ENCODE data around the gene KLHL29. TPM values are rescaled to one million over a fixed set of nuclear protein-coding genes. Genes with fewer than 3 reads are reported as not detected.

The KLHL29 gene
- total and polyA plus RNA-seq, 2 donors = 1.4 to 2.9 TPM

DNA sequence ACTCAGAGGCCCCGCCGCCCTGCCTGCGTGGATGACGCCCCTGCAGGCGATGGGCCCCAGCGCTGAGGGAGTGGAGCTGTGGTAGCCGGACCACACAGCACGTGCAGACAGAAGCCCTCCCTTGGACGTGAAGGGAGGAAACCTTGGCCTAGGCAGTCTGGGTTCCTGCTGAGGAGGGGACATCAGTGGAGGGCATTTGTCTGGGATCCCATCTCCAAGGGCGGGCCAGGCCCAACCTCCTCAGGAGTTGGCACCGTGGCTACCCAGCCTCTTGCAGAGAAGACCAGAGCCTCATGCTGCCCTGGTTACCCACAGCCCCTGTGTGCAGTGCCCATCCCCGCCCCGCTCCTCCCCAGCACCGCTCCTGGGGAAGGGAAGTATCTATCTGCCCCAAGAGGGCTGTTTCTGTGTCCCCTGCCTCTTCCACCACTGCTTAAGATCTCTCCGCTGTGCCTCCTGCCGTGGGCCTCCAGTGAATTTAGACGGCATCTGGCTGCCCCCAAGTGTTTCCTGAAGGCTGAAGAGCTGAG lies 241.8 kb downstream of the KLHL29 start:
- peaks cover 0 to 7% of the 10 kb centered on the region in 2 donors for H3K9me3 ChIP-seq (ENCODE audit: control insufficient read depth in 2 of 2, insufficient read depth in 1 of 2, low read length in 1 of 2)
- 90% methylated on average over 17 of the region's 17 CpGs for WGBS
- peaks cover 0 to 9% of the 10 kb centered on the region in 2 donors for H3K4me1 ChIP-seq (ENCODE audit: control insufficient read depth in 2 of 2, insufficient read depth in 2 of 2, low read length in 2 of 2)
- no peak overlapping the region for H3K27ac ChIP-seq (ENCODE audit: low read depth in 1 of 2, low read length in 1 of 2)
- DNase-seq (ENCODE audit: low read depth in 6 of 9, low spot score in 9 of 9) = no peak
- no peaks in the 10 kb centered on the region for H3K36me3 ChIP-seq (ENCODE audit: control insufficient read depth in 2 of 2, insufficient read depth in 2 of 2, low read length in 1 of 2)
- peaks cover 0 to 12% of the 10 kb centered on the region in 2 donors for H3K27me3 ChIP-seq (ENCODE audit: control insufficient read depth in 2 of 2, insufficient read depth in 1 of 2, low read length in 1 of 2)
- H3K4me3 ChIP-seq (ENCODE audit: low read length in 2 of 2) = no peak overlapping the region

DNA sequence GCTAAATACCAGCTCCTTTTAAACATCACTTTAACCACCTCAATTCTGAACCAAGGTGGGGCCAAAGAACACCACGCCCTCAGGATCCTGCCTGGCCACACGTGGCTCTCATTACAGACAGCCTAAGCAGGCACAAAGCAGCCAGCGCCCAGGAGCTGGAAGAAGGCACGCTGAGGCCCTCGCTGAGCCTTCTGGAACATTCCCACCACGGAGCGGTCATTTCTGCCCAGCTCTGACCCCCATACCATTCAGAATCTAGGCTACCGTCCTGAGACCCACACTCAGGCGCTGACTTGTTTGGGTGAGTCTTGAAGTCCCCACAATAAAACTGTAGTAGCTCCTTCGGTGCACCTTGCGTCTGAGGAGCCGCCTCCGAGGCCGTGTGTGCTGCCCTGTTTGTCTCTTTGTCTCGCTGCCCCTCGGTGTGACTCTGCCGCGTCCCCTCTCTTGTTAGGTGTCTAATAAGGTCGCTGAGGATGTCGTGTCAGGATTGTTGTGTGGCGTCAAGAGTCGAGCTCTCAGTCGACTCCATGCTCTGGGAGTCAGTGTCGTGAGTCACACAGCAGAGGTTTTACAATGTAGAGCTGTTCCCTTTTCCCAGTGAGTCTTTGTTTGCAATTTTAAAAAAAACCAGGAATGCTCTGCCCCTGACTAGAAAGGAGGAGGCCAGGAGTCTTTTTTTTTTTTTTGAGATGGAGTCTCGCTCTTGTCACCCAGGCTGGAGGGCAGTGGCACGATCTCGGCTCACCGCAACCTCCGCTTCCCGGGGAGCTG lies 242.4 kb downstream of the KLHL29 start:
- H3K36me3 ChIP-seq (ENCODE audit: control insufficient read depth in 2 of 2, insufficient read depth in 2 of 2, low read length in 1 of 2) = no peaks in the 10 kb centered on the region
- no peak for DNase-seq (ENCODE audit: low read depth in 6 of 9, low spot score in 9 of 9)
- H3K27me3 ChIP-seq (ENCODE audit: control insufficient read depth in 2 of 2, insufficient read depth in 1 of 2, low read length in 1 of 2) = peaks cover 0 to 12% of the 10 kb centered on the region in 2 donors
- peaks cover 0 to 7% of the 10 kb centered on the region in 2 donors for H3K9me3 ChIP-seq (ENCODE audit: control insufficient read depth in 2 of 2, insufficient read depth in 1 of 2, low read length in 1 of 2)
- 86% methylated on average over 30 of the region's 30 CpGs for WGBS
- no peak overlapping the region for H3K27ac ChIP-seq (ENCODE audit: low read depth in 1 of 2, low read length in 1 of 2)
- peaks cover 0 to 9% of the 10 kb centered on the region in 2 donors for H3K4me1 ChIP-seq (ENCODE audit: control insufficient read depth in 2 of 2, insufficient read depth in 2 of 2, low read length in 2 of 2)
- no peak overlapping the region for H3K4me3 ChIP-seq (ENCODE audit: low read length in 2 of 2)

- Histone ChIP-seq H3K4me1 (ENCODE audit: control insufficient read depth in 2 of 2, insufficient read depth in 2 of 2, low read length in 2 of 2) (peaks cover 0 to 9% of the 10 kb centered on the region in 2 donors), H3K36me3 (ENCODE audit: control insufficient read depth in 2 of 2, insufficient read depth in 2 of 2, low read length in 1 of 2) (no peaks in the 10 kb centered on the region), H3K27ac (ENCODE audit: low read depth in 1 of 2, low read length in 1 of 2) (no peak overlapping the region), H3K9me3 (ENCODE audit: control insufficient read depth in 2 of 2, insufficient read depth in 1 of 2, low read length in 1 of 2) (peaks cover 0 to 4% of the 10 kb centered on the region in 2 donors), H3K4me3 (ENCODE audit: low read length in 2 of 2) (no peak overlapping the region), H3K27me3 (ENCODE audit: control insufficient read depth in 2 of 2, insufficient read depth in 1 of 2, low read length in 1 of 2) (peaks cover 0 to 12% of the 10 kb centered on the region in 2 donors)
- 78% methylated on average over 28 of the region's 28 CpGs for WGBS
- peak in 1 of 9 donors; percentile 5 for DNase-seq (ENCODE audit: low read depth in 6 of 9, low spot score in 9 of 9)
Measured at GRCh38 chr2:23628926-23629771, 244.2 kb downstream of the KLHL29 start.

GRCh38 chr2:23629772-23630480 lies 244.9 kb downstream of the KLHL29 start:
- no peak for DNase-seq (ENCODE audit: low read depth in 6 of 9, low spot score in 9 of 9)
- Histone ChIP-seq H3K36me3 (ENCODE audit: control insufficient read depth in 2 of 2, insufficient read depth in 2 of 2, low read length in 1 of 2) (no peaks in the 10 kb centered on the region), H3K4me1 (ENCODE audit: control insufficient read depth in 2 of 2, insufficient read depth in 2 of 2, low read length in 2 of 2) (peaks cover 0 to 9% of the 10 kb centered on the region in 2 donors), H3K27me3 (ENCODE audit: control insufficient read depth in 2 of 2, insufficient read depth in 1 of 2, low read length in 1 of 2) (peaks cover 0 to 12% of the 10 kb centered on the region in 2 donors), H3K27ac (ENCODE audit: low read depth in 1 of 2, low read length in 1 of 2) (peak overlapping the region in 1 of 2 donors; percentile 17), H3K4me3 (ENCODE audit: low read length in 2 of 2) (no peak overlapping the region), H3K9me3 (ENCODE audit: control insufficient read depth in 2 of 2, insufficient read depth in 1 of 2, low read length in 1 of 2) (no peaks in the 10 kb centered on the region)
- 90% methylated on average over 16 of the region's 16 CpGs for WGBS

DNA sequence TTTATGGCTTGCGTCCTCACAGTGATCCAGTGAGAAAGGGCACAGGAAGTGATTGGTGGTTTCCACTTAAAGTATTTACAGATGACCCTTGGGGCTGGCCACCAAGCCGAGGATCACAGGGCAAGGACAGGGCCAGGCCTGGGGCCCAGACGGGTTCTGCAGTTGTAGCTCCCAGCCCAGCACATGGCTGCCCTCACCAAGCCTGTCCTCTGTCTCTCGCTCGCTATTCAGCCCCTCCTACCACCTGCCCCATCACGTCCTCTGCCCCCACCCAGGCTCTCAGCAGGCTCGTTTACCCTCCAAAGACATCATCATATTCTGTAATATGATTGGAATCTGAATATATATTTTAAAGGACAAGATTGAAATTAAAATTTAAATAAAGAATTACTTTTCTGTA lies 246.0 kb downstream of the KLHL29 start:
- WGBS = 96% methylated on average over 7 of the region's 7 CpGs

GRCh38 chr2:23631389-23631788 lies 246.4 kb downstream of the KLHL29 start:
- 91% methylated on average over 11 of the region's 11 CpGs for WGBS
- H3K9me3 ChIP-seq (ENCODE audit: control insufficient read depth in 2 of 2, insufficient read depth in 1 of 2, low read length in 1 of 2) = no peaks in the 10 kb centered on the region
- no peaks in the 10 kb centered on the region for H3K36me3 ChIP-seq (ENCODE audit: control insufficient read depth in 2 of 2, insufficient read depth in 2 of 2, low read length in 1 of 2)
- H3K27me3 ChIP-seq (ENCODE audit: control insufficient read depth in 2 of 2, insufficient read depth in 1 of 2, low read length in 1 of 2) = peaks cover 0 to 12% of the 10 kb centered on the region in 2 donors
- no peak for DNase-seq (ENCODE audit: low read depth in 6 of 9, low spot score in 9 of 9)
- H3K4me1 ChIP-seq (ENCODE audit: control insufficient read depth in 2 of 2, insufficient read depth in 2 of 2, low read length in 2 of 2) = peaks cover 0 to 9% of the 10 kb centered on the region in 2 donors
- H3K27ac ChIP-seq (ENCODE audit: low read depth in 1 of 2, low read length in 1 of 2) = no peak overlapping the region
- H3K4me3 ChIP-seq (ENCODE audit: low read length in 2 of 2) = no peak overlapping the region

More for the DNA sequence above, 246.0 kb downstream of the KLHL29 start:
- DNase-seq (ENCODE audit: low read depth in 6 of 9, low spot score in 9 of 9) = no peak
- no peak overlapping the region for H3K4me3 ChIP-seq (ENCODE audit: low read length in 2 of 2)
- no peaks in the 10 kb centered on the region for H3K36me3 ChIP-seq (ENCODE audit: control insufficient read depth in 2 of 2, insufficient read depth in 2 of 2, low read length in 1 of 2)
- H3K27ac ChIP-seq (ENCODE audit: low read depth in 1 of 2, low read length in 1 of 2) = no peak overlapping the region
- H3K9me3 ChIP-seq (ENCODE audit: control insufficient read depth in 2 of 2, insufficient read depth in 1 of 2, low read length in 1 of 2) = no peaks in the 10 kb centered on the region
- H3K27me3 ChIP-seq (ENCODE audit: control insufficient read depth in 2 of 2, insufficient read depth in 1 of 2, low read length in 1 of 2) = peaks cover 0 to 12% of the 10 kb centered on the region in 2 donors
- peaks cover 0 to 9% of the 10 kb centered on the region in 2 donors for H3K4me1 ChIP-seq (ENCODE audit: control insufficient read depth in 2 of 2, insufficient read depth in 2 of 2, low read length in 2 of 2)

DNA sequence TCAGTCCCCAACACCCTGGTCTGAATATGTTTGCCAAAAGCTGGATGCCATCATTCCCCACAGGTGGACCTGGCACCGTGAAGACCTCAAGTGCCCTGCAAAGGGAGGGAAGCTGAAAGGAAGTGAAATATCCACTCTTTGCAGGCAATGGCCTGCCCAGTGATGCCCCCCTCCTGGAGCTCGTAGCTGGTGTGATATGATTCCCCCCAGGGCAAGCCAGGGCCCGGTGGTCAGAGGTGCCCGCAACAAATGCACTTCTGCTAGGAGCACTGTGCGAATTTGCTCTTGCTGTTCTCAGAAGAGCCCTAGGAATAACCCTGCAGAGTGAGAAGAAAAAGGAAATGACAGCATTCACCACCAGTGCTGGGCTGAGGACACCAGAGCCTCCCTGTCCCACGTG lies 247.4 kb downstream of the KLHL29 start:
- 65% methylated on average over 6 of the region's 6 CpGs for WGBS
- Histone ChIP-seq H3K4me3 (ENCODE audit: low read length in 2 of 2) (no peak overlapping the region), H3K27me3 (ENCODE audit: control insufficient read depth in 2 of 2, insufficient read depth in 1 of 2, low read length in 1 of 2) (peaks cover 0 to 15% of the 10 kb centered on the region in 2 donors), H3K9me3 (ENCODE audit: control insufficient read depth in 2 of 2, insufficient read depth in 1 of 2, low read length in 1 of 2) (no peaks in the 10 kb centered on the region), H3K36me3 (ENCODE audit: control insufficient read depth in 2 of 2, insufficient read depth in 2 of 2, low read length in 1 of 2) (no peaks in the 10 kb centered on the region), H3K4me1 (ENCODE audit: control insufficient read depth in 2 of 2, insufficient read depth in 2 of 2, low read length in 2 of 2) (peaks cover 0 to 9% of the 10 kb centered on the region in 2 donors), H3K27ac (ENCODE audit: low read depth in 1 of 2, low read length in 1 of 2) (no peak overlapping the region)
- no peak for DNase-seq (ENCODE audit: low read depth in 6 of 9, low spot score in 9 of 9)

DNA sequence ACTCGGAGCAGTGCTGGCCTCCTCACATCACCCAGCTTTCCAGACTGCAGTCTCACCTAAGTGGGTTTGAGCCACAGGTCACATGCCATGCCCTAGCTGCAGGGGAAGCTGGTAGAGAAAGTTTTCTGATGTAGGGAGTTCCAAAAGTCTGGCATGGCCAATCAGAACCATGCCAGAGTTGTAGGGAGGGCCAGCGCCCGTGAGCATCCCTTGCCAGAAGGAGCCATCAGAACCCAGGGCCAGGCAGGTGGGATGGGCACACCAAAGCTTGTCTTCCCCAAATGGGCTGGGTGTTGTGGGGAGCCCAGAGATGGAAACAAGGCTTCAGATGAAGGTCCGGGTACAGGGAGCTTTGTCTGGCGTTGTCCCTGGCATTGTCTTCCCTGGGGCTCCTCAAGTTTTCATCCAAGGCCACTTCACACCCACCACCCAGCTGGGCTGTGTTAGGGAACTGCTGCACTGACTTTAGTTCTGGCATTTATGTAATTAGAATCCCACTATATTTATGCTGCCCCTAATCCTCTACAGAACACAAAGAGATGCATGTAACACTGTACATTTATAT lies 247.9 kb downstream of the KLHL29 start:
- 98% methylated on average over 5 of the region's 5 CpGs for WGBS
- peaks cover 0 to 15% of the 10 kb centered on the region in 2 donors for H3K27me3 ChIP-seq (ENCODE audit: control insufficient read depth in 2 of 2, insufficient read depth in 1 of 2, low read length in 1 of 2)
- H3K4me1 ChIP-seq (ENCODE audit: control insufficient read depth in 2 of 2, insufficient read depth in 2 of 2, low read length in 2 of 2) = peaks cover 0 to 9% of the 10 kb centered on the region in 2 donors
- no peaks in the 10 kb centered on the region for H3K36me3 ChIP-seq (ENCODE audit: control insufficient read depth in 2 of 2, insufficient read depth in 2 of 2, low read length in 1 of 2)
- no peak for DNase-seq (ENCODE audit: low read depth in 6 of 9, low spot score in 9 of 9)
- no peaks in the 10 kb centered on the region for H3K9me3 ChIP-seq (ENCODE audit: control insufficient read depth in 2 of 2, insufficient read depth in 1 of 2, low read length in 1 of 2)
- H3K27ac ChIP-seq (ENCODE audit: low read depth in 1 of 2, low read length in 1 of 2) = no peak overlapping the region
- no peak overlapping the region for H3K4me3 ChIP-seq (ENCODE audit: low read length in 2 of 2)

Measured in thymus (tissue), 11 donors.